B cell (primary cell): ENCODE measurements around the gene KANK3. TPM values are rescaled to one million over a fixed set of nuclear protein-coding genes. Genes with fewer than 3 reads are reported as not detected.

Experiments used
- ATAC-seq: fragments of 200-7000 bp; cut with Tn5 transposase; one replicate; pipeline ENCODE4 v1.10.0; 2021; ENCODE audit warnings: low read depth, mild to moderate bottlenecking, moderate number of reproducible peaks, moderate library complexity
- CTCF ChIA-PET: fragments of 350-600 bp; sonication (Branson Sonifier 250); formaldehyde crosslinking; loops from one replicate; lab custom pipeline; 2021; ENCODE audit warnings: antibody characterized with exemption, inconsistent platforms; lab: Charles Lee
- POLR2A ChIA-PET: fragments of 350-600 bp; sonication (Branson Sonifier 250); formaldehyde crosslinking; loops from one replicate; lab custom pipeline; 2021; ENCODE audit warnings: antibody characterized with exemption; lab: Charles Lee
- DNase-seq: peaks from one replicate; pipeline ENCODE4 v3.0.0; 2013
- H2AFZ ChIP-seq: 2 replicates; pipeline ENCODE4 v1.6.1; 2012; ENCODE audit warnings: mild to moderate bottlenecking, low read depth, low read length; ENCODE audit not compliant: insufficient read depth, poor library complexity, severe bottlenecking
- H3K27ac ChIP-seq, 2 donors: 1 replicate in 1 of 2; 2 replicates in 1 of 2; pipeline ENCODE4 v1.5.1; 2012 to 2013; ENCODE audit warnings: low read length in 2 of 2, mild to moderate bottlenecking in 2 of 2, moderate library complexity in 1 of 2
- H3K27me3 ChIP-seq, 4 experiments: fragments of 200-600 bp in 1 of 4; sonication (generic) in 1 of 4; replicated peaks in 1 of 4; 1 replicate in 2 of 4; 2 replicates in 2 of 4; pipeline versions ENCODE4 v1.6.1 to v1.7.0; 2013 to 2016; ENCODE audit warnings: low read length in 3 of 4, mild to moderate bottlenecking in 2 of 4, mixed read lengths in 1 of 4, moderate library complexity in 1 of 4; ENCODE audit not compliant: insufficient read depth in 4 of 4, control insufficient read depth in 3 of 4; ENCODE audit errors: control extremely low read depth in 1 of 4
- H3K36me3 ChIP-seq, 2 experiments: replicated peaks in 1 of 2; 1 replicate in 1 of 2; 2 replicates in 1 of 2; pipeline versions ENCODE4 v1.6.1 to v1.7.1; 2013; ENCODE audit warnings: low read length in 1 of 2; ENCODE audit not compliant: insufficient read depth in 2 of 2, control insufficient read depth in 1 of 2; ENCODE audit errors: control extremely low read depth in 1 of 2, extremely low read depth in 1 of 2
- H3K4me1 ChIP-seq, 2 donors: fragments of 200-600 bp in 1 of 2; sonication (generic) in 1 of 2; 1 replicate in 1 of 2; 2 replicates in 1 of 2; pipeline versions ENCODE4 v1.5.1 to v1.6.1; 2013 to 2017; ENCODE audit warnings: low read length in 2 of 2; ENCODE audit not compliant: control insufficient read depth in 2 of 2, insufficient read depth in 2 of 2
- H3K4me2 ChIP-seq: replicated peaks from 2 replicates; pipeline ENCODE3; 2012; ENCODE audit warnings: mild to moderate bottlenecking, low read depth, low read length; ENCODE audit not compliant: poor library complexity, severe bottlenecking
- H3K4me3 ChIP-seq, 5 experiments: fragments of 200-600 bp in 1 of 5; sonication (generic) in 1 of 5; 1 replicate in 3 of 5; 2 replicates in 2 of 5; pipeline versions ENCODE4 v1.5.1 to v1.7.0; 2011 to 2016; ENCODE audit warnings: low read length in 4 of 5, mild to moderate bottlenecking in 4 of 5, low read depth in 2 of 5, control low read depth in 1 of 5, moderate library complexity in 1 of 5; ENCODE audit not compliant: insufficient read depth in 1 of 5; ENCODE audit errors: control extremely low read depth in 1 of 5, extremely low read depth in 1 of 5
- H3K79me2 ChIP-seq: fragments of 200-600 bp; sonication (generic); one replicate; pipeline ENCODE4 v1.6.0; 2016; ENCODE audit warnings: low read length; ENCODE audit not compliant: control insufficient read depth, insufficient read depth
- H3K9ac ChIP-seq: fragments of 200-600 bp; sonication (generic); 2 replicates; pipeline ENCODE4 v1.6.1; 2017; ENCODE audit warnings: mild to moderate bottlenecking, low read length, moderate library complexity
- H3K9me3 ChIP-seq, 3 donors: one replicate each; pipeline versions ENCODE4 v1.6.1 to v1.7.1; 2013; ENCODE audit warnings: low read length in 2 of 3; ENCODE audit not compliant: control insufficient read depth in 2 of 3, insufficient read depth in 1 of 3; ENCODE audit errors: control extremely low read depth in 1 of 3
- H4K20me1 ChIP-seq: 2 replicates; pipeline ENCODE4 v1.6.0; 2012; ENCODE audit warnings: mild to moderate bottlenecking, low read length; ENCODE audit not compliant: insufficient read depth, control insufficient read depth, poor library complexity, severe bottlenecking
- H3K27ac Mint-ChIP-seq: one replicate; pipeline ENCODE4 v1.8.0; 2021; ENCODE audit warnings: mixed read lengths
- H3K27me3 Mint-ChIP-seq: one replicate; pipeline ENCODE4 v1.8.0; 2021; ENCODE audit warnings: mixed read lengths
- H3K4me1 Mint-ChIP-seq: one replicate; pipeline ENCODE4 v1.8.0; 2021; ENCODE audit warnings: mixed read lengths
- H3K4me3 Mint-ChIP-seq: one replicate; pipeline ENCODE4 v1.8.0; 2021; ENCODE audit warnings: mixed read lengths
- H3K9me3 Mint-ChIP-seq: one replicate; pipeline ENCODE4 v1.8.0; 2022; ENCODE audit warnings: mixed read lengths; ENCODE audit not compliant: insufficient read depth
- CTCF ChIP-seq: fragments of 200-600 bp; IDR thresholded peaks from one replicate; pipeline ENCODE4 v1.8.0; 2022; ENCODE audit warnings: antibody characterized with exemption, mild to moderate bottlenecking
- EZH2 ChIP-seq: IDR thresholded peaks from 2 replicates; pipeline ENCODE4 v1.6.1; 2012; ENCODE audit warnings: borderline replicate concordance, low read depth, mild to moderate bottlenecking, moderate library complexity, low read length; ENCODE audit not compliant: insufficient read depth, poor library complexity, severe bottlenecking
- WGBS: methylation state at CpG from one replicate; pipeline ENCODE4 v1.1.5; 2013; ENCODE audit warnings: missing lambda C conversion rate; ENCODE audit not compliant: insufficient coverage; 5-methylcytosine and 5-hydroxymethylcytosine counted together
- intact Hi-C: fragments of 100-400 bp; cut with micrococcal nuclease; formaldehyde crosslinking; loops from one replicate; pipeline ENCODE4 v1.10.0; 2022
- polyA plus RNA-seq: library from polyadenylated mRNA; depleted of rRNA; stranded (reverse); fragments of >200 nt; gene quantifications from 2 replicates; pipeline ENCODE4 v1.2.3, GENCODE V29; 2012
- total RNA-seq, 2 donors: library from RNA; stranded (reverse); fragments of 120-200 nt in 1 of 2; gene quantifications; 1 replicate in 1 of 2; 2 replicates in 1 of 2; pipeline versions ENCODE4 v1.2.3 to v1.2.4, GENCODE V29; 2013 to 2022

KANK3 gene
- total and polyA plus RNA-seq, 2 donors (not counting 1 experiment from before 2014, with no cell fraction given), result 0.27 to 0.34 TPM

- 93% methylated on average over 5 of the region's 6 CpGs for WGBS
- H3K79me2 ChIP-seq, result no peaks in the 10 kb centered on the region
- peaks cover 8% of the 10 kb centered on the region for H3K4me1 Mint-ChIP-seq
- TF ChIP-seq EZH2 (no peak), CTCF (no peak)
- H3K4me2 ChIP-seq, result no peak overlapping the region
- H3K27me3 ChIP-seq, result peaks cover 0 to 26% (median 9%) of the 10 kb centered on the region in 4 experiments
- ChIA-PET POLR2A (no interaction called here), CTCF (interaction anchor here (0.9 kb wide), 1 partner anchor 25 kb away, joined by 5 read pairs; no protein-coding TSS in a partner anchor)
- no peak overlapping the region for H2AFZ ChIP-seq
- H3K36me3 ChIP-seq, result no peaks in the 10 kb centered on the region
- H3K27me3 Mint-ChIP-seq, result peaks cover 28% of the 10 kb centered on the region
- no peak overlapping the region for H3K27ac ChIP-seq
- intact Hi-C loops, result no loop called here
- no peak overlapping the region for H3K27ac Mint-ChIP-seq
- no peaks in the 10 kb centered on the region for H4K20me1 ChIP-seq
- peaks cover 0 to 3% (median 0%) of the 10 kb centered on the region in 3 donors for H3K9me3 ChIP-seq
- no peak for ATAC-seq
- no peak overlapping the region for H3K4me3 Mint-ChIP-seq
- peaks cover 3% of the 10 kb centered on the region for H3K9me3 Mint-ChIP-seq
- no peak overlapping the region for H3K4me3 ChIP-seq
- no peak for DNase-seq
- peaks cover 9 to 12% of the 10 kb centered on the region in 2 donors for H3K4me1 ChIP-seq
- no peak overlapping the region for H3K9ac ChIP-seq
Measured at GRCh38 chr19:8358948-8359347, 15.9 kb upstream of the KANK3 start.

- Mint-ChIP-seq H3K27me3 (peaks cover 20% of the 10 kb centered on the region), H3K4me3 (no peak overlapping the region), H3K27ac (no peak overlapping the region), H3K4me1 (peaks cover 3% of the 10 kb centered on the region), H3K9me3 (peaks cover 3% of the 10 kb centered on the region)
- peaks cover 0 to 23% (median 5%) of the 10 kb centered on the region in 4 experiments for H3K27me3 ChIP-seq
- DNase-seq (no peak), ATAC-seq (no peak)
- H3K36me3 ChIP-seq, result no peaks in the 10 kb centered on the region
- no peak overlapping the region for H3K4me2 ChIP-seq
- H3K79me2 ChIP-seq, result no peaks in the 10 kb centered on the region
- CTCF ChIA-PET, result interaction anchor here (0.6 to 0.7 kb wide), 2 partner anchors 9 to 36 kb away, joined by 5 to 7 read pairs; no protein-coding TSS in a partner anchor
- TF ChIP-seq EZH2 (no peak), CTCF (no peak)
- H3K4me3 ChIP-seq, result no peak overlapping the region
- H4K20me1 ChIP-seq, result no peaks in the 10 kb centered on the region
- H3K27ac ChIP-seq, result no peak overlapping the region
- H3K4me1 ChIP-seq, result peaks cover 0 to 3% of the 10 kb centered on the region in 2 donors
- intact Hi-C loops, result no loop called here
- H2AFZ ChIP-seq, result no peak overlapping the region
- no peak overlapping the region for H3K9ac ChIP-seq
- no CpG with 5 or more reads among the region's 4 CpGs for WGBS
- POLR2A ChIA-PET, result no interaction called here
- peaks cover 0 to 3% (median 0%) of the 10 kb centered on the region in 3 donors for H3K9me3 ChIP-seq
Measured at GRCh38 chr19:8357007-8357521, 14.0 kb upstream of the KANK3 start.
